HCT116 (cell line): ENCODE data around the gene TMEM82. TPM values are rescaled to one million over a fixed set of nuclear protein-coding genes. Genes with fewer than 3 reads are reported as not detected.

Experiments
- ATAC-seq: fragments of 200-7000 bp; cut with Tn5 transposase; 2 replicates; pipeline ENCODE4 v1.9.1; 2020; ENCODE audit warnings: mild to moderate bottlenecking, moderate library complexity
- BruUV-seq: library from RNA; stranded (reverse); fragments of 400-500 nt; replicated peaks from 2 replicates; lab custom pipeline; 2021; lab: Mats Ljungman, UMichigan
- CTCF ChIA-PET: fragments of 300-600 bp; sonication (Branson Sonifier 250); formaldehyde crosslinking; loops from one replicate; lab custom pipeline; 2021; ENCODE audit warnings: antibody characterized with exemption; lab: Charles Lee
- POLR2A ChIA-PET: fragments of 300-600, 350-600 bp; sonication (Branson Sonifier 250); formaldehyde crosslinking; loops from one replicate; lab custom pipeline; 2021; ENCODE audit warnings: antibody characterized with exemption; lab: Charles Lee
- RAD21 ChIA-PET, 2 experiments: fragments of 300-600 bp; sonication (Branson Sonifier 250); formaldehyde crosslinking; loops; one replicate each; lab custom pipeline; 2023; ENCODE audit warnings: low total read pairs in 2 of 2; ENCODE audit not compliant: uncharacterized antibody in 2 of 2, unreplicated experiment in 2 of 2, low non-redundant PET in 1 of 2; lab: Charles Lee
- DNase-seq: peaks from one replicate; pipeline ENCODE4 v3.0.0-alpha.2; 2010; ENCODE audit warnings: low read depth, low spot score
- H2AFZ ChIP-seq: fragments of 200-600 bp; shearing (Covaris generic), sonication (generic); 2 replicates; pipeline ENCODE4 v1.6.1; 2017; ENCODE audit warnings: low read depth, mixed run types, mixed read lengths, antibody characterized with exemption, low read length; ENCODE audit not compliant: poor library complexity, severe bottlenecking
- H3K27ac ChIP-seq: 2 replicates; pipeline ENCODE4 v1.5.1; 2012; ENCODE audit warnings: low read depth, low read length
- H3K27me3 ChIP-seq: fragments of 200-600 bp; sonication (generic); 2 replicates; pipeline ENCODE4 v1.6.1; 2016; ENCODE audit warnings: mixed run types, low read length, mixed read lengths; ENCODE audit not compliant: insufficient read depth
- H3K36me3 ChIP-seq, 2 experiments: fragments of 200-500 bp in 1 of 2; fragments of 200-600 bp in 1 of 2; sonication (Bioruptor generic) in 1 of 2; sonication (generic) in 1 of 2; 2 replicates each; pipeline versions ENCODE4 v1.5.1 to v1.6.1; 2014 to 2016; ENCODE audit warnings: low read length in 2 of 2, inconsistent platforms in 1 of 2, mixed read lengths in 1 of 2, mixed run types in 1 of 2; ENCODE audit not compliant: insufficient read depth in 2 of 2, control insufficient read depth in 1 of 2
- H3K4me1 ChIP-seq, 2 experiments: fragments of 200-600 bp in 1 of 2; sonication (generic) in 1 of 2; 2 replicates each; pipeline versions ENCODE4 v1.5.1 to v1.6.1; 2012 to 2017; ENCODE audit warnings: low read length in 2 of 2, inconsistent platforms in 1 of 2, mild to moderate bottlenecking in 1 of 2, mixed read lengths in 1 of 2, mixed run types in 1 of 2, moderate library complexity in 1 of 2; ENCODE audit not compliant: insufficient read depth in 2 of 2, control insufficient read depth in 1 of 2
- H3K4me2 ChIP-seq: fragments of 200-600 bp; sonication (generic); 2 replicates; pipeline ENCODE4 v1.6.1; 2017; ENCODE audit warnings: mixed run types, low read length, mixed read lengths
- H3K4me3 ChIP-seq, 2 experiments: fragments of 200-600 bp in 1 of 2; sonication (generic) in 1 of 2; replicated peaks in 1 of 2; 2 replicates each; pipeline ENCODE4 v1.5.1; 2011 to 2016; ENCODE audit warnings: low read length in 2 of 2, control low read depth in 1 of 2, low read depth in 1 of 2, mild to moderate bottlenecking in 1 of 2, mixed read lengths in 1 of 2, mixed run types in 1 of 2
- H3K79me2 ChIP-seq: fragments of 200-600 bp; sonication (generic); 2 replicates; pipeline ENCODE4 v1.6.1; 2017; ENCODE audit warnings: mild to moderate bottlenecking, mixed run types, low read length, moderate library complexity, mixed read lengths; ENCODE audit not compliant: insufficient read depth
- H3K9ac ChIP-seq: fragments of 200-600 bp; sonication (generic); 2 replicates; pipeline ENCODE4 v1.6.1; 2016; ENCODE audit warnings: low read length, mixed read lengths
- H3K9me2 ChIP-seq: fragments of 200-600 bp; sonication (generic), shearing (Covaris generic); 2 replicates; pipeline ENCODE4 v1.6.1; 2017; ENCODE audit warnings: mixed run types, mild to moderate bottlenecking, moderate library complexity; ENCODE audit not compliant: insufficient read depth
- H3K9me3 ChIP-seq, 2 experiments: fragments of 200-500 bp in 1 of 2; fragments of 200-600 bp in 1 of 2; sonication (Bioruptor generic) in 1 of 2; sonication (generic) in 1 of 2; 2 replicates each; pipeline ENCODE4 v1.6.1; 2014 to 2017; ENCODE audit warnings: low read length in 2 of 2, mixed read lengths in 2 of 2, inconsistent platforms in 1 of 2, low read depth in 1 of 2, mild to moderate bottlenecking in 1 of 2, mixed run types in 1 of 2, moderate library complexity in 1 of 2; ENCODE audit not compliant: control insufficient read depth in 1 of 2, insufficient read depth in 1 of 2
- H4K20me1 ChIP-seq: fragments of 200-600 bp; sonication (generic), shearing (Covaris generic); 2 replicates; pipeline ENCODE4 v1.6.1; 2017; ENCODE audit warnings: mixed run types, mild to moderate bottlenecking, moderate library complexity; ENCODE audit not compliant: insufficient read depth
- CBX3 ChIP-seq: IDR thresholded peaks from 2 replicates; pipeline ENCODE4 v1.6.1; 2012; ENCODE audit warnings: low read depth
- FOSL1 ChIP-seq: IDR thresholded peaks from 2 replicates; pipeline ENCODE4 v1.6.1; 2012; ENCODE audit warnings: low read depth
- ZNF274 ChIP-seq: fragments of 200-500 bp; sonication (Bioruptor generic); IDR thresholded peaks from 2 replicates; pipeline ENCODE4 v1.6.1; 2014; ENCODE audit warnings: mild to moderate bottlenecking, low read depth, low read length, inconsistent platforms
- intact Hi-C: fragments of 100-400 bp; cut with micrococcal nuclease; formaldehyde crosslinking; loops from 2 replicates; pipeline ENCODE4 v1.10.0; 2022
- total RNA-seq: library from RNA; stranded (reverse); gene quantifications from one replicate; pipeline ENCODE4 v1.2.1, GENCODE V29; 2021; ENCODE audit not compliant: unreplicated experiment
- TF ChIP-seq, protein P1 (sequence below), 3 experiments: fragments of 200-600 bp in 1 of 3; sonication (generic) in 1 of 3; IDR thresholded peaks in 2 of 3; conservative IDR thresholded peaks in 1 of 3; 2 replicates each; pipeline ENCODE4 v1.5.1; 2012 to 2017; ENCODE audit warnings: low read depth in 2 of 3, low read length in 2 of 3, antibody characterized with exemption in 1 of 3, borderline replicate concordance in 1 of 3, control low read depth in 1 of 3, mild to moderate bottlenecking in 1 of 3, mixed read lengths in 1 of 3, mixed run types in 1 of 3, moderate library complexity in 1 of 3; ENCODE audit not compliant: insufficient read depth in 1 of 3

Gene TMEM82
- total RNA-seq, 1 experiment from 2014 or later = not detected

DNA sequence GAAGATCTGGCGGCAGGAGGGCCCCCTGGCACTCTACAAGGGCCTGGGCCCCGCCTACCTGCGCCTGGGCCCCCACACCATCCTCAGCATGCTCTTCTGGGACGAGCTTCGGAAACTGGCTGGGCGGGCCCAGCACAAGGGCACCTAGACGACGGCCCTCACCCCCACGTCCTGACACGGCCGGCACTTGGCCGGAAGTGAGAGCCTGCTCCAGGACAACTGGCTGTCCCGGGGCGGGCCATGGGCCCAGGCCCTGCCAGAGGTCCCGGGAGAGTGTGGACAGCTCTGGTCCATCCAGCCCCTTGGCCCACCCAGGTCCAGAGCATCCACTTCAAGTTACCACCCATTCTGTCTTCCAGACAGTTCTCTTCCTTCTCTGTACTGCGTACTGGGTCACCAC is 3.0 kb upstream of the TMEM82 start:
- no peak overlapping the region; the same call in 1 of the 2 replicates for H3K27ac ChIP-seq
- H3K4me1 ChIP-seq = peaks cover 6 to 10% of the 10 kb centered on the region in 2 experiments; a peak in 3 of 4 replicates
- ChIA-PET CTCF (no interaction called here), POLR2A (no interaction called here), RAD21 (no interaction called here)
- no peaks in the 10 kb centered on the region for H3K36me3 ChIP-seq
- no peaks in the 10 kb centered on the region for H3K27me3 ChIP-seq
- no peaks in the 10 kb centered on the region for H3K79me2 ChIP-seq
- DNase-seq = no peak
- BruUV-seq = no TSS peak
- no peak overlapping the region for H2AFZ ChIP-seq
- no peak overlapping the region for H3K4me2 ChIP-seq
- ATAC-seq = no peak
- no peaks in the 10 kb centered on the region for H3K9me3 ChIP-seq
- TF ChIP-seq CBX3 = no peak
- TF ChIP-seq FOSL1 = no peak
- H3K9me2 ChIP-seq = no peaks in the 10 kb centered on the region
- intact Hi-C loops = no loop called here
- no peak overlapping the region for H3K4me3 ChIP-seq
- H4K20me1 ChIP-seq = no peaks in the 10 kb centered on the region
- no peak overlapping the region for H3K9ac ChIP-seq

DNA sequence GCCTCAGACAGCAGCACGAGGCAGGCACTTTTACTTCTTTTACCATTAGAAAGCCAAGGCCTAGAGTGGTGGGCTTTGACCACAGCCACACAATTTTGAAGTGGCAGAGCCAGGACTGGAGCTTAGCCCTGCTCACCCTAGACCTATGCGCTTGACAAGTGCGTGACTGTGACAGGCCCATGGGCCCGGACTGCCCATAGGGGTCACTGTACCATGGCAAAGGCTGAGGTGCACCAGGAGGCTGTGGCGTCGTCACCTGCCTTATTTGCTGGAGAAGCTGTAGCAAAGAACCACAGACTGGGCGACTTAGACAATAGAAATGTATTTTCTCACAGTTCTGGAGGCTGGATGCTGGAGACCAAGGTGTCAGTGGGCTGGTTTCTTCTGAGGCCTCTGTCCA is 2.6 kb upstream of the TMEM82 start:
- Histone ChIP-seq H3K4me2 (no peak overlapping the region), H3K79me2 (no peaks in the 10 kb centered on the region), H3K9me3 (no peaks in the 10 kb centered on the region), H3K4me1 (peaks cover 6 to 10% of the 10 kb centered on the region in 2 experiments; a peak in 3 of 4 replicates), H3K36me3 (no peaks in the 10 kb centered on the region), H3K4me3 (no peak overlapping the region), H3K27ac (no peak overlapping the region), H4K20me1 (no peaks in the 10 kb centered on the region), H2AFZ (no peak overlapping the region), H3K9me2 (no peaks in the 10 kb centered on the region)
- intact Hi-C loops = no loop called here
- RAD21 ChIA-PET = no interaction called here
- no TSS peak for BruUV-seq
- POLR2A ChIA-PET = no interaction called here
- DNase-seq (no peak), ATAC-seq (no peak)
- CTCF ChIA-PET = no interaction called here
- TF ChIP-seq, protein P1, sequence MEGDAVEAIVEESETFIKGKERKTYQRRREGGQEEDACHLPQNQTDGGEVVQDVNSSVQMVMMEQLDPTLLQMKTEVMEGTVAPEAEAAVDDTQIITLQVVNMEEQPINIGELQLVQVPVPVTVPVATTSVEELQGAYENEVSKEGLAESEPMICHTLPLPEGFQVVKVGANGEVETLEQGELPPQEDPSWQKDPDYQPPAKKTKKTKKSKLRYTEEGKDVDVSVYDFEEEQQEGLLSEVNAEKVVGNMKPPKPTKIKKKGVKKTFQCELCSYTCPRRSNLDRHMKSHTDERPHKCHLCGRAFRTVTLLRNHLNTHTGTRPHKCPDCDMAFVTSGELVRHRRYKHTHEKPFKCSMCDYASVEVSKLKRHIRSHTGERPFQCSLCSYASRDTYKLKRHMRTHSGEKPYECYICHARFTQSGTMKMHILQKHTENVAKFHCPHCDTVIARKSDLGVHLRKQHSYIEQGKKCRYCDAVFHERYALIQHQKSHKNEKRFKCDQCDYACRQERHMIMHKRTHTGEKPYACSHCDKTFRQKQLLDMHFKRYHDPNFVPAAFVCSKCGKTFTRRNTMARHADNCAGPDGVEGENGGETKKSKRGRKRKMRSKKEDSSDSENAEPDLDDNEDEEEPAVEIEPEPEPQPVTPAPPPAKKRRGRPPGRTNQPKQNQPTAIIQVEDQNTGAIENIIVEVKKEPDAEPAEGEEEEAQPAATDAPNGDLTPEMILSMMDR (IDR thresholded peaks at IDR 0.05 in 2 of 3, conservative IDR thresholded peaks at IDR 0.05 in 1 of 3; ENCODE audit: borderline replicate concordance in 1 of 3, insufficient read depth in 1 of 3, low read depth in 2 of 3, low read length in 2 of 3) = peak in 2 of 3 experiments; percentile 39 to 40; a peak in 4 of 6 replicates
- no peak for TF ChIP-seq ZNF274
- TF ChIP-seq, all 23 proteins: peak for 1
- Histone ChIP-seq H3K27me3 (no peaks in the 10 kb centered on the region), H3K9ac (no peak overlapping the region)
